Neural progenitor cell (in vitro differentiated cells): ENCODE results near the gene TSEN54.

ENCODE experiments used
- EZH2 ChIP-seq: fragments of 200-600 bp; sonication (generic); IDR thresholded peaks from 2 replicates; pipeline ENCODE4 v1.6.1; 2017; ENCODE audit warnings: antibody characterized with exemption, mild to moderate bottlenecking, moderate library complexity
- EZH2phosphoT487 ChIP-seq: fragments of 200-600 bp; sonication (generic); IDR thresholded peaks from 2 replicates; pipeline ENCODE4 v1.6.1; 2017; ENCODE audit warnings: antibody characterized with exemption

GRCh38 chr17:75552425-75553294 is 36.3 kb downstream of the TSEN54 start:
- TF ChIP-seq EZH2phosphoT487 (no peak), EZH2 (no peak)
